Measurements from ENCODE around the gene ULK3.

GRCh38 chr15:74829486-74829885, 13.5 kb downstream of the ULK3 start:
- TF ChIP-seq CTCF (IDR thresholded peaks at IDR 0.05), result no peak
- no peak for TF ChIP-seq EZH2 (IDR thresholded peaks at IDR 0.05; ENCODE audit: borderline replicate concordance, insufficient read depth, low read depth, low read length, poor library complexity, severe bottlenecking)
